ENCODE results near the gene MYBPC1. TPM values are rescaled to one million over a fixed set of nuclear protein-coding genes. Genes with fewer than 3 reads are reported as not detected.
"Not testable (repeated sequence)": the region's sequence is repeated elsewhere in the genome, so short reads cannot be mapped to it uniquely, and the experiment has no call there.

MYBPC1 gene

DNA sequence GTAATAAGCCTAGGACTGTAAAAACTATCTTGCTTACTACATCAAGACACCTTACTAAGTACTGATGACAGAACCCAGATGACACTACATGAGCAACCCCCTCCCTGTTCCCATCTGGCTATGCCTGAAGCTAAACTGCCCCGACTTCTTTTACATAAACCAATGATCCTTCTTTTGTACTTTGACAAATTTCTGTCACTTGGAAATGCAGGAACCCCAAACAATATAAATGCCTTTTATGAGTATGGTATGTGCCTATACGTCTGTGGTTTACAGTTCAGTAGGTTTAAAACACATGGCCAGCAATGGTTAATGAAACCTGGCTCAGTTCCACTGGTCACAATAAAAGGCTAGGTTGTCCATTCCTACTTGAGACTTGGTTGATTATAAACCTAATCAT lies 138.4 kb downstream of the MYBPC1 start:
- no peak overlapping the region for H4K91ac ChIP-seq (ENCODE audit: low read depth, low read length, poor library complexity)
- no peak overlapping the region for H3K23ac ChIP-seq (ENCODE audit: low read depth, low read length, poor library complexity)
- H3K27ac ChIP-seq (replicated peaks; ENCODE audit: low read length): no peak overlapping the region
- H2BK120ac ChIP-seq (ENCODE audit: low read depth, low read length): no peak overlapping the region
- no CpG with 5 or more reads among the region's 2 CpGs for WGBS, 2 donors (ENCODE audit: extremely low coverage in 2 of 2, insufficient read length in 2 of 2, insufficient replicate concordance in 1 of 2)
- DNase-seq (ENCODE audit: low spot score): no peak
- H2AFZ ChIP-seq (ENCODE audit: low read length): no peak overlapping the region
- H3K14ac ChIP-seq (ENCODE audit: low read length): no peak overlapping the region
- no peaks in the 10 kb centered on the region for H3K79me1 ChIP-seq (ENCODE audit: low read depth, low read length)
- no peak overlapping the region for H3K4ac ChIP-seq (ENCODE audit: low read length)
- no peak overlapping the region for H3K4me2 ChIP-seq (ENCODE audit: insufficient read depth, low read length, poor library complexity, severe bottlenecking)
- H2AK5ac ChIP-seq (ENCODE audit: low read depth, low read length): no peak overlapping the region
- H2BK5ac ChIP-seq (ENCODE audit: low read length): no peak overlapping the region
- H3K36me3 ChIP-seq (replicated peaks in 1 of 2; ENCODE audit: control insufficient read depth in 2 of 2, insufficient read depth in 2 of 2, low read length in 2 of 2): peaks cover 0 to 3% of the 10 kb centered on the region in 2 donors
- no peaks in the 10 kb centered on the region for H3K9me3 ChIP-seq (replicated peaks in 1 of 2; ENCODE audit: control insufficient read depth in 2 of 2, insufficient read depth in 1 of 2, low read depth in 1 of 2, low read length in 2 of 2)
- H2BK12ac ChIP-seq (ENCODE audit: low read length): no peak overlapping the region
- H3K4me3 ChIP-seq (ENCODE audit: low read length in 2 of 2): no peak overlapping the region
- no peak overlapping the region for H3K18ac ChIP-seq (ENCODE audit: low read length)
- H4K8ac ChIP-seq (ENCODE audit: low read depth, low read length): no peak overlapping the region
- H2BK15ac ChIP-seq (ENCODE audit: low read length): no peak overlapping the region
- H3K27me3 ChIP-seq (ENCODE audit: control insufficient read depth in 3 of 3, insufficient read depth in 3 of 3, low read depth in 1 of 3, low read length in 3 of 3): no peaks in the 10 kb centered on the region
- no peak overlapping the region for H3K9ac ChIP-seq (ENCODE audit: low read depth, low read length, poor library complexity)
- no peaks in the 10 kb centered on the region for H3K4me1 ChIP-seq (ENCODE audit: control insufficient read depth in 2 of 2, insufficient read depth in 1 of 2, low read depth in 1 of 2, low read length in 2 of 2)

DNA sequence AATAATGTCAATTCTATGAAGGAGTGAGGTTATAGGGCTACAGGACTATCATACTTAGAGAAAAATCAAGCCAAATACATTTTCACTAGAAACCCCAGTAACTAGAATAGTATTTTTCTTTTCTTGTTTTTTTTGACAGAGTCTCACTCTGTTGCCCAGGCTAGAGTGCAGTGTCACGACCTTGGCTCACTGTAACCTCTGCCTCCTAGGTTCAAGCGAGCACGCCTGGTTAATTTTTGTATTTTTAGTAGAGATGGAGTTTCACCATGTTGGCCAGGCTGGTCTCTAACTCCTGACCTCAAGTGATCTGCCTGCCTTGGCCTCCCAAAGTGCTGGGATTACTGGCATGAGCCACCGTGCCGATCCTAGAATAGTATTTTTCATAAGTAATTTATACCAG lies 139.7 kb downstream of the MYBPC1 start:
- not testable (repeated sequence) for H3K4me1 ChIP-seq (ENCODE audit: control insufficient read depth in 2 of 2, insufficient read depth in 1 of 2, low read depth in 1 of 2, low read length in 2 of 2); H3K27ac ChIP-seq (replicated peaks; ENCODE audit: low read length); H2BK12ac ChIP-seq (ENCODE audit: low read length); H4K8ac ChIP-seq (ENCODE audit: low read depth, low read length); H3K4me3 ChIP-seq (ENCODE audit: low read length in 2 of 2); H3K79me1 ChIP-seq (ENCODE audit: low read depth, low read length); H2BK15ac ChIP-seq (ENCODE audit: low read length); H2AK5ac ChIP-seq (ENCODE audit: low read depth, low read length); H3K14ac ChIP-seq (ENCODE audit: low read length); H3K4ac ChIP-seq (ENCODE audit: low read length); H2BK5ac ChIP-seq (ENCODE audit: low read length); H2AFZ ChIP-seq (ENCODE audit: low read length); H2BK120ac ChIP-seq (ENCODE audit: low read depth, low read length); H3K36me3 ChIP-seq (replicated peaks in 1 of 2; ENCODE audit: control insufficient read depth in 2 of 2, insufficient read depth in 2 of 2, low read length in 2 of 2); H3K4me2 ChIP-seq (ENCODE audit: insufficient read depth, low read length, poor library complexity, severe bottlenecking); H4K91ac ChIP-seq (ENCODE audit: low read depth, low read length, poor library complexity); H3K9ac ChIP-seq (ENCODE audit: low read depth, low read length, poor library complexity); H3K27me3 ChIP-seq (ENCODE audit: control insufficient read depth in 3 of 3, insufficient read depth in 3 of 3, low read depth in 1 of 3, low read length in 3 of 3); DNase-seq (ENCODE audit: low spot score); H3K18ac ChIP-seq (ENCODE audit: low read length); H3K9me3 ChIP-seq (replicated peaks in 1 of 2; ENCODE audit: control insufficient read depth in 2 of 2, insufficient read depth in 1 of 2, low read depth in 1 of 2, low read length in 2 of 2); H3K23ac ChIP-seq (ENCODE audit: low read depth, low read length, poor library complexity)
- no CpG with 5 or more reads among the region's 5 CpGs for WGBS, 2 donors (ENCODE audit: extremely low coverage in 2 of 2, insufficient read length in 2 of 2, insufficient replicate concordance in 1 of 2)

Small RNA genes lying within 50 kb of the gene (small RNA-seq; reads per million reads assigned to genes)
- gene RNY1P16 (ENCODE audit: insufficient read depth): not detected

All from neuronal stem cell (in vitro differentiated cells).